ENCODE measurements around the gene PLCG1.

GRCh38 chr20:41180599-41181333, 43.4 kb downstream of the PLCG1 start:
- no peak for TF ChIP-seq CTCF (conservative IDR thresholded peaks at IDR 0.05)
- no peak for TF ChIP-seq EZH2 (IDR thresholded peaks at IDR 0.05; ENCODE audit: low read depth)
